NCI-H226 (cell line): ENCODE results near the gene LGALS12.

Source experiments
- DNase-seq: peaks from one replicate; pipeline ENCODE4 v3.0.0-alpha.2; 2015

LGALS12 gene

GRCh38 chr11:63505857-63506528 lies at the start of gene LGALS12:
Gene LGALS12, plus strand, starts transcription at chr11:63506084. Its CDS starts 375 bp downstream, at chr11:63506459.
- DNase-seq: peak; percentile 51

- DNase-seq: no peak
Observed at GRCh38 chr11:63459586-63459985, 46.3 kb upstream of the LGALS12 start.

- DNase-seq: no peak
Observed at GRCh38 chr11:63462137-63462536, 43.7 kb upstream of the LGALS12 start.

- DNase-seq: no peak
Observed at GRCh38 chr11:63470311-63470710, 35.6 kb upstream of the LGALS12 start.

GRCh38 chr11:63472372-63472771 lies 33.5 kb upstream of the LGALS12 start:
- no peak for DNase-seq

- no peak for DNase-seq
Observed at GRCh38 chr11:63476618-63477017, 29.3 kb upstream of the LGALS12 start.

GRCh38 chr11:63478896-63479295 lies 27.0 kb upstream of the LGALS12 start:
- peak; percentile 58 for DNase-seq

- DNase-seq: no peak
Observed at GRCh38 chr11:63480039-63480438, 25.8 kb upstream of the LGALS12 start.

- DNase-seq: no peak
Observed at GRCh38 chr11:63485777-63486176, 20.1 kb upstream of the LGALS12 start.

- DNase-seq: no peak
Observed at GRCh38 chr11:63488789-63489188, 17.1 kb upstream of the LGALS12 start.

GRCh38 chr11:63489879-63490278 lies 16.0 kb upstream of the LGALS12 start:
- DNase-seq: no peak

- no peak for DNase-seq
Observed at GRCh38 chr11:63490551-63491239, 15.2 kb upstream of the LGALS12 start, which contains the start of gene PLAAT5. Gene PLAAT5, minus strand, starts transcription at chr11:63491167. Its CDS starts 133 bp downstream, at chr11:63491034.

GRCh38 chr11:63491240-63491587 lies 14.7 kb upstream of the LGALS12 start:
- no peak for DNase-seq

- DNase-seq: peak; percentile 94
Observed at GRCh38 chr11:63491636-63492372, 14.1 kb upstream of the LGALS12 start.

- no peak for DNase-seq
Observed at GRCh38 chr11:63492441-63492840, 13.4 kb upstream of the LGALS12 start.

GRCh38 chr11:63493127-63493526 lies 12.8 kb upstream of the LGALS12 start:
- DNase-seq: no peak

- DNase-seq: no peak
Observed at GRCh38 chr11:63494975-63495374, 10.9 kb upstream of the LGALS12 start.

GRCh38 chr11:63499874-63500273 lies 6.0 kb upstream of the LGALS12 start:
- no peak for DNase-seq

- DNase-seq: no peak
Observed at GRCh38 chr11:63501236-63501635, 4.6 kb upstream of the LGALS12 start.

- no peak for DNase-seq
Observed at GRCh38 chr11:63502252-63502820, 3.5 kb upstream of the LGALS12 start.

GRCh38 chr11:63503492-63503891 lies 2.4 kb upstream of the LGALS12 start:
- no peak for DNase-seq

- no peak for DNase-seq
Observed at GRCh38 chr11:63504054-63504453, 1.8 kb upstream of the LGALS12 start.

GRCh38 chr11:63504933-63505586 lies 824 bp upstream of the LGALS12 start:
- DNase-seq: no peak
